GM23248 (cell line): ENCODE measurements around the gene FNTB.

Source experiments
- EZH2 ChIP-seq: fragments of 200-600 bp; sonication (generic); IDR thresholded peaks from 2 replicates; pipeline ENCODE4 v1.6.1; 2018; ENCODE audit warnings: antibody characterized with exemption, mild to moderate bottlenecking; ENCODE audit not compliant: insufficient read depth, poor library complexity, severe bottlenecking
- EZH2phosphoT487 ChIP-seq: fragments of 200-600 bp; sonication (generic); IDR thresholded peaks from 2 replicates; pipeline ENCODE4 v1.6.1; 2018; ENCODE audit warnings: antibody characterized with exemption, moderate library complexity, mild to moderate bottlenecking, low read depth; ENCODE audit not compliant: insufficient read depth

- TF ChIP-seq EZH2: no peak
- no peak for TF ChIP-seq EZH2phosphoT487
Observed at GRCh38 chr14:65065719-65066118, 79.0 kb downstream of the FNTB start.
